C4-2B (cell line): ENCODE data around the gene DLG2.

ENCODE experiments used
- CTCF ChIP-seq: fragments of 450-650 bp; conservative IDR thresholded peaks from 2 replicates; pipeline ENCODE4 v1.5.1; 2017; ENCODE audit warnings: mild to moderate bottlenecking
- ZFX ChIP-seq: fragments of 450-650 bp; IDR thresholded peaks from 2 replicates; pipeline ENCODE4 v1.6.1; 2017

GRCh38 chr11:84560206-84560605 lies 1066.9 kb downstream of the DLG2 start:
- TF ChIP-seq CTCF: no peak
- no peak for TF ChIP-seq ZFX
